CD14-positive monocyte (primary cell): ENCODE data around the gene CARMIL1. TPM values are rescaled to one million over a fixed set of nuclear protein-coding genes. Genes with fewer than 3 reads are reported as not detected.

ENCODE experiments used
- DNase-seq, 3 donors: peaks; one replicate each; pipeline ENCODE4 v3.0.0-alpha.2; 2011 to 2022
- H2AFZ ChIP-seq: 2 replicates; pipeline ENCODE4 v1.6.0; 2012; ENCODE audit warnings: mild to moderate bottlenecking, low read depth, low read length, inconsistent platforms; ENCODE audit not compliant: insufficient read depth, poor library complexity, severe bottlenecking
- H3K27ac ChIP-seq, 2 donors: 1 replicate in 1 of 2; 2 replicates in 1 of 2; pipeline ENCODE4 v1.5.1; 2012 to 2013; ENCODE audit warnings: low read length in 2 of 2, control low read depth in 1 of 2, inconsistent platforms in 1 of 2, low read depth in 1 of 2, mild to moderate bottlenecking in 1 of 2
- H3K27me3 ChIP-seq, 2 donors: one replicate each; pipeline versions ENCODE4 v1.6.0 to v1.6.1; 2011 to 2013; ENCODE audit warnings: low read length in 2 of 2; ENCODE audit not compliant: control insufficient read depth in 2 of 2, insufficient read depth in 2 of 2
- H3K36me3 ChIP-seq, 2 donors: replicated peaks in 1 of 2; 1 replicate in 1 of 2; 2 replicates in 1 of 2; pipeline versions ENCODE4 v1.5.1 to v1.6.1; 2012 to 2013; ENCODE audit warnings: low read length in 2 of 2, control low read depth in 1 of 2, inconsistent platforms in 1 of 2, mild to moderate bottlenecking in 1 of 2; ENCODE audit not compliant: insufficient read depth in 2 of 2, control insufficient read depth in 1 of 2
- H3K4me1 ChIP-seq, 2 donors: 1 replicate in 1 of 2; 2 replicates in 1 of 2; pipeline versions ENCODE4 v1.5.1 to v1.6.1; 2012 to 2013; ENCODE audit warnings: low read length in 2 of 2, control low read depth in 1 of 2, inconsistent platforms in 1 of 2, mild to moderate bottlenecking in 1 of 2, moderate library complexity in 1 of 2; ENCODE audit not compliant: insufficient read depth in 2 of 2, control insufficient read depth in 1 of 2
- H3K4me2 ChIP-seq: replicated peaks from 2 replicates; pipeline ENCODE3; 2012; ENCODE audit warnings: low read length, moderate library complexity, mild to moderate bottlenecking; ENCODE audit not compliant: poor library complexity, severe bottlenecking; ENCODE audit errors: extremely low read depth
- H3K4me3 ChIP-seq, 3 experiments: fragments of 200-600 bp in 1 of 3; sonication (generic) in 1 of 3; replicated peaks in 1 of 3; 1 replicate in 2 of 3; 2 replicates in 1 of 3; pipeline ENCODE4 v1.5.1; 2011 to 2013; ENCODE audit warnings: low read length in 3 of 3, mild to moderate bottlenecking in 3 of 3, control low read depth in 2 of 3, low read depth in 2 of 3, inconsistent platforms in 1 of 3, moderate library complexity in 1 of 3
- H3K79me2 ChIP-seq: 2 replicates; pipeline ENCODE4 v1.6.0; 2012; ENCODE audit warnings: mild to moderate bottlenecking, control low read depth, inconsistent platforms, low read length, moderate library complexity; ENCODE audit not compliant: insufficient read depth
- H3K9ac ChIP-seq: 2 replicates; pipeline ENCODE4 v1.6.0; 2017; ENCODE audit warnings: low read length, mild to moderate bottlenecking; ENCODE audit not compliant: insufficient read depth, poor library complexity, severe bottlenecking
- H3K9me3 ChIP-seq, 2 donors: replicated peaks in 1 of 2; 1 replicate in 1 of 2; 2 replicates in 1 of 2; pipeline versions ENCODE4 v1.5.1 to v1.6.1; 2012 to 2013; ENCODE audit warnings: low read length in 2 of 2, control low read depth in 1 of 2; ENCODE audit not compliant: control insufficient read depth in 1 of 2, insufficient read depth in 1 of 2
- H4K20me1 ChIP-seq: 2 replicates; pipeline ENCODE4 v1.6.0; 2012; ENCODE audit warnings: mild to moderate bottlenecking, low read length, control low read depth, moderate library complexity; ENCODE audit not compliant: insufficient read depth
- H3K27ac Mint-ChIP-seq, 7 donors: one replicate each; pipeline ENCODE4 v1.8.0; 2020; ENCODE audit warnings: mild to moderate bottlenecking in 7 of 7, mixed read lengths in 7 of 7, moderate library complexity in 6 of 7, inconsistent platforms in 2 of 7
- H3K27me3 Mint-ChIP-seq, 3 donors: one replicate each; pipeline ENCODE4 v1.8.0; 2021 to 2022; ENCODE audit warnings: low read depth in 3 of 3, mild to moderate bottlenecking in 3 of 3, mixed read lengths in 3 of 3, moderate library complexity in 3 of 3, inconsistent platforms in 1 of 3
- H3K36me3 Mint-ChIP-seq, 2 donors: one replicate each; pipeline ENCODE4 v1.8.0; 2020; ENCODE audit warnings: mixed read lengths in 2 of 2, inconsistent platforms in 1 of 2, mild to moderate bottlenecking in 1 of 2
- H3K4me1 Mint-ChIP-seq: one replicate; pipeline ENCODE4 v1.8.0; 2020; ENCODE audit warnings: mild to moderate bottlenecking, mixed read lengths
- H3K4me3 Mint-ChIP-seq, 2 donors: one replicate each; pipeline ENCODE4 v1.8.0; 2020; ENCODE audit warnings: mild to moderate bottlenecking in 2 of 2, mixed read lengths in 2 of 2, moderate library complexity in 1 of 2
- H3K9me3 Mint-ChIP-seq, 7 donors: one replicate each; pipeline ENCODE4 v1.8.0; 2020 to 2022; ENCODE audit warnings: mixed read lengths in 7 of 7, mild to moderate bottlenecking in 6 of 7, moderate library complexity in 6 of 7, inconsistent platforms in 2 of 7
- WGBS: methylation state at CpG from one replicate; pipeline ENCODE4 v1.1.5; 2013; ENCODE audit warnings: missing lambda C conversion rate; ENCODE audit not compliant: insufficient coverage; 5-methylcytosine and 5-hydroxymethylcytosine counted together
- intact Hi-C, 2 donors: fragments of 100-400 bp; cut with micrococcal nuclease; formaldehyde crosslinking; loops; one replicate each; pipeline versions ENCODE4 v1.15.0 to v1.15.1; 2023
- polyA plus RNA-seq, 3 donors: library from polyadenylated mRNA; depleted of rRNA in 1 of 3; unstranded in 2 of 3; stranded (reverse) in 1 of 3; fragments of 300-500 nt in 2 of 3; fragments of >200 nt in 1 of 3; fragmentation: Illumina TruSeq in 2 of 3; gene quantifications; 1 replicate in 2 of 3; 2 replicates in 1 of 3; pipeline ENCODE4 v1.2.3, GENCODE V29; 2012 to 2021
- TF ChIP-seq, protein P1 (sequence below): fragments of 200-600 bp; IDR thresholded peaks from one replicate; pipeline ENCODE4 v1.8.0; 2022; ENCODE audit warnings: antibody characterized with exemption, mild to moderate bottlenecking

CARMIL1 gene
- polyA plus RNA-seq, 3 donors = 0.30 to 0.49 (median 0.41) TPM

DNA sequence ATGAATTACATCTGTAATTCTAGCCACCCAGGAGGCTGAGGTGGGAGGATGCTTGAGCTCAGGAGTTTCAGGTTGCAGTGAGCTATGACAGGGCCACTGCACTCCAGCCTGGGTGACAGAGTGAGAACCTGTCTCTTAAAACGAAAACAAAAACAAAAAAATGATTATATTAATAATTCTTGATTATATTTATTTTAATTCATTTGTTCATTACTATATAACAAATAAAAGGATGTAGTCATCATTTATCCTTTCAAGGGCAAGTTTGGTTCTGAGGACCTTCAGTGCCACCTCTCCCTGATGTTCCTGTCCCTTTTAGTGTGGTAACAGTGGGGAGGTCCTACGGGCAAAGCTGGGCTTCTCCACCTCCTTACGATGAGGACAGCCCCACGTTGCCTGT is 205.7 kb downstream of the CARMIL1 start:
- peaks cover 15% of the 10 kb centered on the region for H3K4me1 Mint-ChIP-seq
- H3K4me3 ChIP-seq = no peak overlapping the region
- no peaks in the 10 kb centered on the region for H3K9me3 ChIP-seq
- H3K4me3 Mint-ChIP-seq = no peak overlapping the region
- no peaks in the 10 kb centered on the region for H3K79me2 ChIP-seq
- H3K36me3 ChIP-seq = no peaks in the 10 kb centered on the region
- DNase-seq = no peak
- H3K27ac Mint-ChIP-seq = no peak overlapping the region
- H3K27me3 ChIP-seq = no peaks in the 10 kb centered on the region
- H3K9ac ChIP-seq = no peak overlapping the region
- peaks cover 0 to 2% of the 10 kb centered on the region in 2 donors for H3K36me3 Mint-ChIP-seq
- TF ChIP-seq, protein P1, sequence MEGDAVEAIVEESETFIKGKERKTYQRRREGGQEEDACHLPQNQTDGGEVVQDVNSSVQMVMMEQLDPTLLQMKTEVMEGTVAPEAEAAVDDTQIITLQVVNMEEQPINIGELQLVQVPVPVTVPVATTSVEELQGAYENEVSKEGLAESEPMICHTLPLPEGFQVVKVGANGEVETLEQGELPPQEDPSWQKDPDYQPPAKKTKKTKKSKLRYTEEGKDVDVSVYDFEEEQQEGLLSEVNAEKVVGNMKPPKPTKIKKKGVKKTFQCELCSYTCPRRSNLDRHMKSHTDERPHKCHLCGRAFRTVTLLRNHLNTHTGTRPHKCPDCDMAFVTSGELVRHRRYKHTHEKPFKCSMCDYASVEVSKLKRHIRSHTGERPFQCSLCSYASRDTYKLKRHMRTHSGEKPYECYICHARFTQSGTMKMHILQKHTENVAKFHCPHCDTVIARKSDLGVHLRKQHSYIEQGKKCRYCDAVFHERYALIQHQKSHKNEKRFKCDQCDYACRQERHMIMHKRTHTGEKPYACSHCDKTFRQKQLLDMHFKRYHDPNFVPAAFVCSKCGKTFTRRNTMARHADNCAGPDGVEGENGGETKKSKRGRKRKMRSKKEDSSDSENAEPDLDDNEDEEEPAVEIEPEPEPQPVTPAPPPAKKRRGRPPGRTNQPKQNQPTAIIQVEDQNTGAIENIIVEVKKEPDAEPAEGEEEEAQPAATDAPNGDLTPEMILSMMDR = no peak
- H3K27me3 Mint-ChIP-seq = peaks cover 0 to 2% (median 0%) of the 10 kb centered on the region in 3 donors
- no CpG with 5 or more reads among the region's 4 CpGs for WGBS
- H3K27ac ChIP-seq = no peak overlapping the region
- H2AFZ ChIP-seq = no peak overlapping the region
- no peaks in the 10 kb centered on the region for H3K9me3 Mint-ChIP-seq
- peaks cover 4 to 8% of the 10 kb centered on the region in 2 donors for H3K4me1 ChIP-seq
- intact Hi-C loops = no loop called here
- H4K20me1 ChIP-seq = no peaks in the 10 kb centered on the region
- H3K4me2 ChIP-seq = no peak overlapping the region

DNA sequence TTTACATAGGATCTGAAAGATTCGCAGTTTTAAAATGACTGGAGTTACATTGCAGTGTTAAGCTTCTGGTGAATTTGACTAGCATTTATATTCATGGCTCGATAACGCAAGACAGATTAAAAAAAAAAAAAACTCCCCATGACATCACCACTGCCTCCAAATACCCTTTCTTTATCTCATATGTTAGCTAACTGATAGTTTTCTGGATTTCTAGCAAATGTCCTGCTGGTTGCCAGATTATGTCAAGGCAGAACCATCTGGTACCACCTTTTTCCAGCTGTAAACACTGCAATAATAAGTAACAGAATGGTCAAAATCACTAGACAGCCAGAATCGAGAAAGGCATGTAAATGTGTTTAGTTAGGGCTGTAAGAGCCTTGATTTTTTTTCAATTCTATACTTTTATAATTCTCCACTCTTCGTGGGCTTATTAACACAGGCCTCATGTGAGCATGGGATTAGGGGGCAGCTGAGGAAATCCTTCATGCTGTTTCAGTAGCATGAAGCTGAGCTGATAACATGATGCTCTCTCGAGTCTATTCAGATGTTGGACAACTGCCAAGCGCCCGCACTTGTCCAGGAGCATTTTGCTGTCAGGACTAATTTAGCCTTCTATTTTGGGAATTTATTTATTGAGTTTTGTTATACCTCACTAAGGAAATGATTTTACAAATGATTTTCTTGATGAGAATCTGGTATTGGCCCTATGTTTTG is 206.8 kb downstream of the CARMIL1 start:
- Mint-ChIP-seq H3K27me3 (no peaks in the 10 kb centered on the region), H3K4me3 (no peak overlapping the region), H3K4me1 (peaks cover 18% of the 10 kb centered on the region), H3K9me3 (no peaks in the 10 kb centered on the region), H3K27ac (no peak overlapping the region), H3K36me3 (no peaks in the 10 kb centered on the region)
- Histone ChIP-seq H3K27ac (no peak overlapping the region), H4K20me1 (no peaks in the 10 kb centered on the region), H3K27me3 (no peaks in the 10 kb centered on the region), H3K4me1 (peaks cover 4 to 8% of the 10 kb centered on the region in 2 donors), H3K4me3 (no peak overlapping the region), H3K9ac (no peak overlapping the region), H3K9me3 (no peaks in the 10 kb centered on the region), H2AFZ (no peak overlapping the region), H3K79me2 (no peaks in the 10 kb centered on the region), H3K36me3 (no peaks in the 10 kb centered on the region), H3K4me2 (no peak overlapping the region)
- no peak for DNase-seq
- intact Hi-C loops = no loop called here
- TF ChIP-seq, protein P1 = no peak
- no CpG with 5 or more reads among the region's 8 CpGs for WGBS
